K562 (cell line): ENCODE measurements around the gene ABHD17C. TPM values are rescaled to one million over a fixed set of nuclear protein-coding genes. Genes with fewer than 3 reads are reported as not detected.

Experiments
- ATAC-seq: fragments of 200-7000 bp; cut with Tn5 transposase; 3 replicates; pipeline ENCODE4 v1.9.1; 2020; ENCODE audit warnings: moderate library complexity
- BruUV-seq: library from RNA; stranded (reverse); fragments of 400-500 nt; replicated peaks from 2 replicates; lab custom pipeline; 2021; lab: Mats Ljungman, UMichigan
- CTCF ChIA-PET: fragments of 300-600 bp; formaldehyde crosslinking; extraction: SDS; loops from one replicate; lab custom pipeline; 2021; ENCODE audit warnings: low intra/inter-chr PET ratio; lab: Yijun Ruan, JAX
- POLR2A ChIA-PET: fragments of 300-600, 350-650 bp; sonication (Branson Sonifier 250); formaldehyde crosslinking; extraction: SDS; loops from one replicate; lab custom pipeline; 2021; ENCODE audit warnings: antibody characterized with exemption, inconsistent platforms; lab: Yijun Ruan, JAX
- DNase-seq, 4 experiments: peaks; one replicate each; pipeline versions ENCODE4 v3.0.0 to v3.0.0-alpha.2; 2011 to 2018; ENCODE audit warnings: low spot score in 3 of 4, mixed read lengths in 3 of 4; ENCODE audit errors: extremely low read depth in 1 of 4
- FAIRE-seq: peaks from 2 replicates; lab custom pipeline; 2011; peaks lifted over from hg19 to GRCh38; lab: Jason Lieb, UNC
- H2AFZ ChIP-seq: 2 replicates; pipeline ENCODE4 v1.6.0; 2011; ENCODE audit warnings: low read depth, low read length, control low read depth, inconsistent platforms
- H3K27ac ChIP-seq: fragments of 200-600 bp; 3 replicates; pipeline ENCODE4 v1.8.0; 2011; ENCODE audit warnings: low read depth, mild to moderate bottlenecking, control low read depth, inconsistent platforms, low read length, moderate library complexity, mixed read lengths; ENCODE audit errors: extremely low read depth
- H3K27me3 ChIP-seq, 2 experiments: fragments of 300-600 bp in 1 of 2; 2 replicates in 1 of 2; 3 replicates in 1 of 2; pipeline versions ENCODE4 v1.6.0 to v1.8.0; 2011; ENCODE audit warnings: inconsistent platforms in 2 of 2, low read length in 2 of 2, mild to moderate bottlenecking in 1 of 2, mixed read lengths in 1 of 2, moderate library complexity in 1 of 2; ENCODE audit not compliant: control insufficient read depth in 2 of 2, insufficient read depth in 2 of 2
- H3K36me3 ChIP-seq: fragments of 300-600 bp; 3 replicates; pipeline ENCODE4 v1.8.0; 2011; ENCODE audit warnings: mild to moderate bottlenecking, low read length, inconsistent platforms; ENCODE audit not compliant: control insufficient read depth, insufficient read depth
- H3K4me1 ChIP-seq, 2 experiments: fragments of 200-600 bp in 1 of 2; replicated peaks in 1 of 2; 2 replicates in 1 of 2; 3 replicates in 1 of 2; pipeline versions ENCODE4 v1.5.1 to v1.8.0; 2011; ENCODE audit warnings: inconsistent platforms in 2 of 2, low read length in 2 of 2, mild to moderate bottlenecking in 1 of 2, mixed read lengths in 1 of 2, moderate library complexity in 1 of 2; ENCODE audit not compliant: control insufficient read depth in 2 of 2, insufficient read depth in 2 of 2
- H3K4me2 ChIP-seq: 2 replicates; pipeline ENCODE4 v1.6.1; 2011; ENCODE audit warnings: low read length, control low read depth, inconsistent platforms, mixed read lengths; ENCODE audit not compliant: insufficient read depth
- H3K4me3 ChIP-seq: fragments of 200-600 bp; sonication (generic), shearing (Covaris generic); 2 replicates; pipeline ENCODE4 v1.5.1; 2016; ENCODE audit warnings: control low read depth, inconsistent platforms
- H3K79me2 ChIP-seq: fragments of 200-600 bp; 3 replicates; pipeline ENCODE4 v1.8.0; 2011; ENCODE audit warnings: low read length, inconsistent platforms; ENCODE audit not compliant: control insufficient read depth, insufficient read depth
- H3K9ac ChIP-seq, 2 experiments: 2 replicates each; pipeline versions ENCODE4 v1.6.0 to v1.6.1; 2011; ENCODE audit warnings: low read depth in 2 of 2, low read length in 2 of 2, control low read depth in 1 of 2, inconsistent platforms in 1 of 2, mild to moderate bottlenecking in 1 of 2, mixed read lengths in 1 of 2; ENCODE audit not compliant: insufficient read depth in 1 of 2
- H3K9me1 ChIP-seq: one replicate; pipeline ENCODE4 v1.6.0; 2011; ENCODE audit warnings: inconsistent platforms, mild to moderate bottlenecking, low read length, moderate library complexity; ENCODE audit not compliant: control insufficient read depth, insufficient read depth
- H3K9me3 ChIP-seq: replicated peaks from 2 replicates; pipeline ENCODE4 v1.5.1; 2011; ENCODE audit warnings: low read depth, low read length, inconsistent platforms; ENCODE audit not compliant: control insufficient read depth, insufficient read depth
- H4K20me1 ChIP-seq: replicated peaks from 2 replicates; pipeline ENCODE4 v1.6.1; 2011; ENCODE audit warnings: low read length, inconsistent platforms, mixed read lengths; ENCODE audit not compliant: control insufficient read depth, insufficient read depth
- ATF7 ChIP-seq: fragments of 450-650 bp; IDR thresholded peaks from 2 replicates; pipeline ENCODE4 v1.7.1; 2014; ENCODE audit warnings: mild to moderate bottlenecking, moderate library complexity
- CBFA2T2 ChIP-seq: fragments of 450-650 bp; conservative IDR thresholded peaks from 2 replicates; pipeline ENCODE4 v1.6.1; 2017; ENCODE audit warnings: mild to moderate bottlenecking
- CEBPB ChIP-seq: fragments of 450-650 bp; IDR thresholded peaks from 2 replicates; pipeline ENCODE4 v1.6.1; 2016; ENCODE audit warnings: missing genetic modification characterization, missing compliant biosample characterization
- KAT7 ChIP-seq: sonication (generic); formaldehyde crosslinking; IDR thresholded peaks from 2 replicates; pipeline ENCODE4 v1.8.0; 2022; ENCODE audit warnings: missing genetic modification reagents, mild to moderate bottlenecking, borderline replicate concordance
- MTA2 ChIP-seq: fragments of 450-650 bp; IDR thresholded peaks from 2 replicates; pipeline ENCODE4 v1.6.1; 2016; ENCODE audit warnings: low read depth
- MXI1 ChIP-seq: IDR thresholded peaks from 2 replicates; pipeline ENCODE4 v1.6.1; 2011; ENCODE audit warnings: low read depth, mild to moderate bottlenecking, improper control_type of control experiment, low read length
- NCOA1 ChIP-seq: fragments of 450-650 bp; IDR thresholded peaks from 2 replicates; pipeline ENCODE4 v1.6.1; 2016; ENCODE audit warnings: low read depth
- NONO ChIP-seq, 2 experiments: fragments of 200-400 bp in 1 of 2; fragments of 450-650 bp in 1 of 2; formaldehyde crosslinking in 1 of 2; IDR thresholded peaks; 2 replicates each; pipeline ENCODE4 v1.6.1; 2017; ENCODE audit warnings: low read depth in 2 of 2, mild to moderate bottlenecking in 2 of 2, moderate library complexity in 2 of 2, low read length in 1 of 2
- RBM22 ChIP-seq: fragments of 200-400 bp; formaldehyde crosslinking; IDR thresholded peaks from 2 replicates; pipeline ENCODE4 v1.6.1; 2018; ENCODE audit warnings: low read length, low read depth; ENCODE audit not compliant: poor library complexity, severe bottlenecking
- STAG1 ChIP-seq: sonication (generic); formaldehyde crosslinking; IDR thresholded peaks from 2 replicates; pipeline ENCODE4 v1.5.0; 2020; ENCODE audit warnings: missing genetic modification reagents, borderline replicate concordance
- ZNF507 ChIP-seq: conservative IDR thresholded peaks from 2 replicates; pipeline ENCODE4 v1.6.1; 2017; ENCODE audit warnings: missing genetic modification characterization, missing compliant biosample characterization
- ZNF764 ChIP-seq: fragments of 250-450 bp; sonication (Bioruptor Pico); IDR thresholded peaks from 2 replicates; pipeline ENCODE4 v1.4.0; 2020; ENCODE audit warnings: low read depth, mild to moderate bottlenecking, moderate library complexity
- WGBS: fragments of 100-300 bp; shearing (Covaris generic); methylation state at CpG from one replicate; pipeline ENCODE4 v1.1.6; 2016; ENCODE audit warnings: low coverage, mixed read lengths; ENCODE audit not compliant: insufficient coverage; ENCODE audit errors: missing lambda C conversion rate; 5-methylcytosine and 5-hydroxymethylcytosine counted together
- in situ Hi-C: fragments of 300-500 bp; cut with MboI; formaldehyde crosslinking; loops from 4 replicates; pipeline ENCODE4 v1.15.0; 2018; ENCODE audit warnings: inconsistent platforms, mixed read lengths
- intact Hi-C: fragments of 100-400 bp; cut with micrococcal nuclease; formaldehyde crosslinking; loops from 2 replicates; pipeline ENCODE4 v1.14.2; 2022
- polyA plus RNA-seq, 8 experiments: library from polyadenylated mRNA; depleted of rRNA in 4 of 8; stranded (reverse) in 5 of 8; unstranded in 3 of 8; fragments of >200 nt; fragmentation: Nextera tagmentation in 2 of 8; fragmentation: Illumina TruSeq in 1 of 8; extraction: Ambion mirVana in 2 of 8; extraction: Trizol in 1 of 8; gene quantifications; 2 replicates each; pipeline versions ENCODE4 v1.2.1 to v1.2.3, GENCODE V29; 2011 to 2014; ENCODE audit warnings: inconsistent platforms in 1 of 8, missing spikeins in 1 of 8
- total RNA-seq, 7 experiments: library from RNA; depleted of rRNA in 6 of 7; stranded (reverse); fragments of >200 nt in 6 of 7; fragmentation: Illumina TruSeq in 2 of 7; extraction: Trizol in 2 of 7; gene quantifications; 2 replicates each; pipeline versions ENCODE4 v1.2.1 to v1.2.3, GENCODE V29; 2011 to 2021; ENCODE audit warnings: low replicate concordance in 1 of 7
- TF ChIP-seq, protein P1 (sequence below): fragments of 150-350 bp; conservative IDR thresholded peaks from 2 replicates; pipeline ENCODE4 v1.6.1; 2014; ENCODE audit warnings: low read length
- TF ChIP-seq, protein P2 (sequence below): IDR thresholded peaks from 2 replicates; pipeline ENCODE4 v1.6.1; 2014; ENCODE audit warnings: antibody characterized with exemption
- TF ChIP-seq, protein P3 (sequence below), 2 experiments: fragments of 450-650 bp; IDR thresholded peaks; 2 replicates each; pipeline ENCODE4 v1.6.1; 2018; ENCODE audit warnings: mild to moderate bottlenecking in 2 of 2, low read depth in 1 of 2; ENCODE audit not compliant: partially characterized antibody in 2 of 2

ABHD17C gene
- total and polyA plus RNA-seq, 9 of the 15 experiments (the other 6 are each of a cell fraction or from before 2014, with no cell fraction given): 0.04 to 0.42 (median 0.19) TPM; not detected in 1

DNA sequence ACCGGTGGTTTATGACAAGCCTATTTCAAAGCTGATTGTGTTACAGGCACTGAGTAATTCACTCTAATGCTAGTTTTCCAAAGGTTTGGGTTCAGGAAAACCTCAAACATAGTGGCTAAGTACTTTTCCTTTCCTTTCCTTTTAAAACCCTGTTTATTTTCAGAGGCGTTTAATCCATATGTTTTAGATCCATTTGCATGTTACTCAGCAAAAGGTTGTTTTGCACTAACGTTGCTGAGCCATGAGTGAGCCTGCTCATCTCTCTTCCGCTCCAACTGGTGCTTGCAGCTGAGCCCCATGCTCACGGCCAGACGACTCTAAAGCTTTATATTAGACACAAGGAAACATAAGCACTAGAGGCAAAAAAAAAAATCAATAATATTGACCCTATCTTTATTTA lies 93.4 kb downstream of the ABHD17C start:
- ATAC-seq (no peak), FAIRE-seq (no peak), DNase-seq (no peak)
- no peaks in the 10 kb centered on the region for H3K9me1 ChIP-seq
- no peaks in the 10 kb centered on the region for H3K36me3 ChIP-seq
- in situ Hi-C loops (no loop called here), intact Hi-C loops (no loop called here)
- H3K27me3 ChIP-seq: peaks cover 5 to 21% of the 10 kb centered on the region in 2 experiments; a peak in 3 of 5 replicates
- peaks cover 6% of the 10 kb centered on the region; the same call in 1 of the 2 replicates for H4K20me1 ChIP-seq
- no peak overlapping the region for H2AFZ ChIP-seq
- BruUV-seq: no TSS peak
- no peaks in the 10 kb centered on the region for H3K79me2 ChIP-seq
- no peaks in the 10 kb centered on the region for H3K9me3 ChIP-seq
- TF ChIP-seq, protein P1, sequence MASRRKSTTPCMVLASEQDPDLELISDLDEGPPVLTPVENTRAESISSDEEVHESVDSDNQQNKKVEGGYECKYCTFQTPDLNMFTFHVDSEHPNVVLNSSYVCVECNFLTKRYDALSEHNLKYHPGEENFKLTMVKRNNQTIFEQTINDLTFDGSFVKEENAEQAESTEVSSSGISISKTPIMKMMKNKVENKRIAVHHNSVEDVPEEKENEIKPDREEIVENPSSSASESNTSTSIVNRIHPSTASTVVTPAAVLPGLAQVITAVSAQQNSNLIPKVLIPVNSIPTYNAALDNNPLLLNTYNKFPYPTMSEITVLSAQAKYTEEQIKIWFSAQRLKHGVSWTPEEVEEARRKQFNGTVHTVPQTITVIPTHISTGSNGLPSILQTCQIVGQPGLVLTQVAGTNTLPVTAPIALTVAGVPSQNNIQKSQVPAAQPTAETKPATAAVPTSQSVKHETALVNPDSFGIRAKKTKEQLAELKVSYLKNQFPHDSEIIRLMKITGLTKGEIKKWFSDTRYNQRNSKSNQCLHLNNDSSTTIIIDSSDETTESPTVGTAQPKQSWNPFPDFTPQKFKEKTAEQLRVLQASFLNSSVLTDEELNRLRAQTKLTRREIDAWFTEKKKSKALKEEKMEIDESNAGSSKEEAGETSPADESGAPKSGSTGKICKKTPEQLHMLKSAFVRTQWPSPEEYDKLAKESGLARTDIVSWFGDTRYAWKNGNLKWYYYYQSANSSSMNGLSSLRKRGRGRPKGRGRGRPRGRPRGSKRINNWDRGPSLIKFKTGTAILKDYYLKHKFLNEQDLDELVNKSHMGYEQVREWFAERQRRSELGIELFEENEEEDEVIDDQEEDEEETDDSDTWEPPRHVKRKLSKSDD: no peak
- TF ChIP-seq, protein P2, sequence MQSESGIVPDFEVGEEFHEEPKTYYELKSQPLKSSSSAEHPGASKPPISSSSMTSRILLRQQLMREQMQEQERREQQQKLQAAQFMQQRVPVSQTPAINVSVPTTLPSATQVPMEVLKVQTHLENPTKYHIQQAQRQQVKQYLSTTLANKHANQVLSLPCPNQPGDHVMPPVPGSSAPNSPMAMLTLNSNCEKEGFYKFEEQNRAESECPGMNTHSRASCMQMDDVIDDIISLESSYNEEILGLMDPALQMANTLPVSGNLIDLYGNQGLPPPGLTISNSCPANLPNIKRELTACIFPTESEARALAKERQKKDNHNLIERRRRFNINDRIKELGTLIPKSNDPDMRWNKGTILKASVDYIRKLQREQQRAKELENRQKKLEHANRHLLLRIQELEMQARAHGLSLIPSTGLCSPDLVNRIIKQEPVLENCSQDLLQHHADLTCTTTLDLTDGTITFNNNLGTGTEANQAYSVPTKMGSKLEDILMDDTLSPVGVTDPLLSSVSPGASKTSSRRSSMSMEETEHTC: no peak
- TF ChIP-seq ZNF764 (CRISPR knock-in tag) (no peak), MXI1 (no peak), NCOA1 (no peak), MTA2 (no peak), ZNF507 (tag) (no peak), KAT7 (CRISPR knock-in tag) (no peak), RBM22 (no peak), CEBPB (tag) (no peak), CBFA2T2 (no peak), NONO (IDR thresholded peaks at IDR 0.05; ENCODE audit: low read depth in 2 of 2, low read length in 1 of 2) (no peak), STAG1 (CRISPR knock-in tag) (no peak), ATF7 (no peak)
- TF ChIP-seq, protein P3, sequence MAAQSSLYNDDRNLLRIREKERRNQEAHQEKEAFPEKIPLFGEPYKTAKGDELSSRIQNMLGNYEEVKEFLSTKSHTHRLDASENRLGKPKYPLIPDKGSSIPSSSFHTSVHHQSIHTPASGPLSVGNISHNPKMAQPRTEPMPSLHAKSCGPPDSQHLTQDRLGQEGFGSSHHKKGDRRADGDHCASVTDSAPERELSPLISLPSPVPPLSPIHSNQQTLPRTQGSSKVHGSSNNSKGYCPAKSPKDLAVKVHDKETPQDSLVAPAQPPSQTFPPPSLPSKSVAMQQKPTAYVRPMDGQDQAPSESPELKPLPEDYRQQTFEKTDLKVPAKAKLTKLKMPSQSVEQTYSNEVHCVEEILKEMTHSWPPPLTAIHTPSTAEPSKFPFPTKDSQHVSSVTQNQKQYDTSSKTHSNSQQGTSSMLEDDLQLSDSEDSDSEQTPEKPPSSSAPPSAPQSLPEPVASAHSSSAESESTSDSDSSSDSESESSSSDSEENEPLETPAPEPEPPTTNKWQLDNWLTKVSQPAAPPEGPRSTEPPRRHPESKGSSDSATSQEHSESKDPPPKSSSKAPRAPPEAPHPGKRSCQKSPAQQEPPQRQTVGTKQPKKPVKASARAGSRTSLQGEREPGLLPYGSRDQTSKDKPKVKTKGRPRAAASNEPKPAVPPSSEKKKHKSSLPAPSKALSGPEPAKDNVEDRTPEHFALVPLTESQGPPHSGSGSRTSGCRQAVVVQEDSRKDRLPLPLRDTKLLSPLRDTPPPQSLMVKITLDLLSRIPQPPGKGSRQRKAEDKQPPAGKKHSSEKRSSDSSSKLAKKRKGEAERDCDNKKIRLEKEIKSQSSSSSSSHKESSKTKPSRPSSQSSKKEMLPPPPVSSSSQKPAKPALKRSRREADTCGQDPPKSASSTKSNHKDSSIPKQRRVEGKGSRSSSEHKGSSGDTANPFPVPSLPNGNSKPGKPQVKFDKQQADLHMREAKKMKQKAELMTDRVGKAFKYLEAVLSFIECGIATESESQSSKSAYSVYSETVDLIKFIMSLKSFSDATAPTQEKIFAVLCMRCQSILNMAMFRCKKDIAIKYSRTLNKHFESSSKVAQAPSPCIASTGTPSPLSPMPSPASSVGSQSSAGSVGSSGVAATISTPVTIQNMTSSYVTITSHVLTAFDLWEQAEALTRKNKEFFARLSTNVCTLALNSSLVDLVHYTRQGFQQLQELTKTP (IDR thresholded peaks at IDR 0.05; ENCODE audit: low read depth in 1 of 2, partially characterized antibody in 2 of 2): no peak
- ChIA-PET CTCF (interaction anchor here (0.7 kb wide), 1 partner anchor 65 kb away, joined by 4 read pairs; no protein-coding TSS in a partner anchor), POLR2A (no interaction called here)
- under 1% methylated on average over 6 of the region's 6 CpGs for WGBS
- no peak overlapping the region for H3K27ac ChIP-seq
- no peak overlapping the region for H3K9ac ChIP-seq
- no peak overlapping the region for H3K4me3 ChIP-seq
- H3K4me2 ChIP-seq: no peak overlapping the region
- H3K4me1 ChIP-seq: no peaks in the 10 kb centered on the region
